DMS 273 (cell line): ENCODE measurements around the gene CCDC57.
"Not testable (repeated sequence)": the region's sequence is repeated elsewhere in the genome, so short reads cannot be mapped to it uniquely, and the experiment has no call there.

Source experiments
- DNase-seq: peaks from one replicate; lab custom pipeline; 2025; ENCODE audit not compliant: unreplicated experiment; lab: John Stamatoyannopoulos, UW

CCDC57 gene, protein sequence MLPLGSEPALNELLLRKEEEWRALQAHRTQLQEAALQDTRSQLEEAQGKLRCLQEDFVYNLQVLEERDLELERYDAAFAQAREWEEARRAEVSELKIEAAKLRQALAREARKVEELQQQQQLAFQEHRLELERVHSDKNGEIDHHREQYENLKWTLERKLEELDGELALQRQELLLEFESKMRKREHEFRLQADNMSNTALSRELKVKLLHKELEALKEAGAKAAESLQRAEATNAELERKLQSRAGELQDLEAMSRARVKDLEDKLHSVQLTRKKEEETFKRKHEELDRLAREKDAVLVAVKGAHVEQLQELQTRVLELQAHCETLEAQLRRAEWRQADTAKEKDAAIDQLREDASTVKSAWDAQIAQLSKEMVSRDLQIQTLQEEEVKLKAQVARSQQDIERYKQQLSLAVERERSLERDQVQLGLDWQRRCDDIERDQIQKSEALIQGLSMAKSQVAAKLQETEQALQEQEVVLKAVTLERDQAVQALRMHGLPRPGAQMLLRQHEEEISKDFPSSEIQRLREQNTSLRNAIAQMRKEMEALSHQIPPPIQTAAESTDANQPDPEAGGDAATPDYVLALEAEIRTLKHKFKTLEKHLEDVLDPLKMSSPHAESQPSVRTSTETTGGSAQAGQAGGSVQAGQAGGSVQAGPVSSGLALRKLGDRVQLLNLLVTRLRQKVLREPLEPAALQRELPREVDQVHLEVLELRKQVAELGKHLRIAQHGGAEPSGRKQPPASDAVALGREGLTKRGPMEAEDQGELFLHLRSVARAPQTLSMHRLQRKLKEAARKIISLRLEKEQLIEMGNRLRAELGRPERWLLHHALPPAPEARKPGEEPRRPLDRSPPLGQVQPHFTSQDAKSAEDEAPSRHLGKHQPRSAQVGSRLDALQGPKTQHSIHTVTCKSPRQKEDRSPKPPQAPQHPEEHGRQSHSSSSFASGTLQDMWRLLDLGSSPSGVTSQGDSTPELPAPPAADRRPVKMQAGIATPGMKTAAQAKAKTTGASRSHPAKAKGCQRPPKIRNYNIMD

DNA sequence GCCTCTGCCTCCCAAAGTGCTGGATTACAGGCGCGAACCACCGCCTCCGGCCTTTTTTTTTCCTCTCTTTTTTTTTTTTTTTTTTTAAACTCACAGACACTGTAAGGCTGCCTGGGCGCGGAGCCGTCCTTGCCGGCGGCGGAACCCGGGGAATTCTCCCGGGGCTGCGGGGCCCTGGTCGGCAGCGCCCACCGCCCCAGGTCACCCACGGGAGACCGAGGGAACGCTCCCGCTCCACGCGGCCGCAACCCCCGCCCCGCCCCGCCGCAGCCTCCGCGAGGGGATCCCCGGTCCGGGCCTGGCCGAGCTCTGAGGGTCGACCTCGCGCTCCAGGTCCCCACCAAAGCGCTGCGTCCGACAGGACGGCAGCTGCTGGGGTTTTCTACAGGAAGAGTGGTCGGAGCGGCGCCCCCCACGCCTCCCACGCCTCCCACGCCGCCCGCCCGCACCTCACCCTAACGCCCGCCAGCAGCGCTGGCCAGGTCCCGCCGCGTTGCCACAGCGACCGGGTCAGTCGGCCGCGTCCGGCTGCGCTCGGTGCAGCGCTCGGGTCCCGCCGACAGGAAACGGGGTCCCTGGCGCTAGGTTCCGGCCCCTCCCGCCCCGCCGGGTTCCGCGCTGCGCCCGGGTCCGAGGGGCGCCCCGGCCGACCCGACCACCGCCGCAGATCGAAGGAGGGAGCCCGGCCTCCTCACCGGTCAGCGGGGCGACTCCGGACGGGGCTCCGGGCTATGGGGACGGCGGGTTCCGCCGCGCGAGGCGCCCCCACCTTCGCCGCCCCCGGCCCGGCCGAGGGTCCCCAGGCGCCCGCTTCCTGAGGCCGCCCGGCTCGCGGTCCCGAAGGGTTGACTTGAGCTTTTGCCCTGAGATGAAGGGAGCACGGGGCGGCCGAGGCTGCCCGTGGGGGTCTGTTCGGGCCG is at the start of gene CCDC57:
TSS of gene CCDC57 (minus strand) at position 512 of the 920 bp plus-strand sequence. CDS start 10,898 bp downstream, outside the sequence.
- peak; percentile 91 for DNase-seq

DNA sequence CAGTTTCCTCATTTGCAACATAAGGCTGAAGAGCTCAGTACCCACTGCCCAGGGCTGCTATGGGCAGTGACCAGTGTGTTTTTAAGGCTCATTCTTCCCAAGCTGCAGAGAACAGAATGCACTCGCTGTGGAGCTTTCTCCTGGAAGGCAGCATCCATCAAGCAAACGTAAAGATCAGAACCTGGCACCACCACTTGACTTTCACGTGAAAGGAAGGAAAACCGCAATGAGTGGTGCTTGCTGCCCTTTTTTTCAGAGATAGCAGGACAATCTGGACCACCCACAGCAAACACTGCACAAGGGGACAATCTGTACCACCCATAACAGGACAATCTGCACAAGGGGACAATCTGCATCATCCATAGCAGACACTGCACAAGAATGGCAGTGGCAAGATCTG is 49.7 kb upstream of the CCDC57 start:
- no peak for DNase-seq

DNA sequence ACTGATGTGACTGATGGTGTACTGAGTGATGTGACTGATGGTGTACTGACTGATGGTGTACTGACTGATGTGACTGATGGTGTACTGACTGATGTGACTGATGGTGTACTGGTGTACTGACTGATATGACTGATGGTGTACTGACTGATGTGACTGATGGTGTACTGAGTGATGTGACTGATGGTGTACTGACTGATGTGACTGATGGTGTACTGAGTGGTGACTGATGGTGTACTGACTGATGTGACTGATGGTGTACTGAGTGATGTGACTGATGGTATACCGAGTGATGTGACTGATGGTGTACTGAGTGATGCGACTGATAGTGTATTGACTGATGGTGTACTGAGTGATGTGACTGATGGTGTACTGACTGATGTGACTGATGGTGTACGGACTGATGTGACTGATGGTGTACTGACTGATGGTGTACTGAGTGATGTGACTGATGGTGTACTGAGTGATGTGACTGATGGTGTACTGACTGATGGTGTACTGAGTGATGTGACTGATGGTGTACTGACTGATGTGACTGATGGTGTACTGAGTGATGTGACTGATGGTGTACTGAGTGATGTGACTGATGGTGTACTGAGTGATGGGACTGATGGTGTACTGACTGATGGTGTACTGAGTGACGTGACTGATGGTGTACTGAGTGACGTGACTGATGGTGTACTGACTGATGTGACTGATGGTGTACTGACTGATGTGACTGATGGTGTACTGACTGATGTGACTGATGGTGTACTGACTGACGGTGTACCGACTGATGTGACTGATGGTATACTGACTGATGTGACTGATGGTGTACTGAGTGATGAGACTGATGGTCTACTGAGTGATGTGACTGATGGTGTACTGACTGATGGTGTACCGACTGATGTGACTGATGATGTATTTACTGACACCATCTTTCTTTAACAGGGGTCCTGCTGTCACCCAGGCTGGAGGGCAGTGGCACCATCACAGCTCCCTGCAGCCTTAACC is 47.6 kb upstream of the CCDC57 start:
- DNase-seq: not testable (repeated sequence)

DNA sequence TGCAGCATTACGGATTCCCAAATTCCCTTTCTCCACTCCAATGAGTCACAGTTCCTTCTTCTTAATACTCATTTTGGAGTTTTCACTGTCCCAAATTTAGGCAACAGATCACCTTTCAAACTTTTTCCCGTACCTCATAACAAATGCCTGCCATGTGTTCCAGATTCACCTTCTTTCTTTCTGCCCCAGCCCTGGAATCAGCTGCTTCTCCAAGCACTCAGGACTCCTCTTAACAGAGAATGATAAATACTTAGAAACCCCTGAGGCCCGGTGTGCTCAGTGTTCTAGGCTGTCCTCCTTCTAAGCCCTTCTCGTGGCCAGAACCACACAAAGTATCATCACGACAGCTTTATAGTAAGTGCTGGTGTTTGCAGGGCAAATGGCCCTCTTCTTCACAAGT is 45.9 kb upstream of the CCDC57 start:
- DNase-seq: no peak

DNA sequence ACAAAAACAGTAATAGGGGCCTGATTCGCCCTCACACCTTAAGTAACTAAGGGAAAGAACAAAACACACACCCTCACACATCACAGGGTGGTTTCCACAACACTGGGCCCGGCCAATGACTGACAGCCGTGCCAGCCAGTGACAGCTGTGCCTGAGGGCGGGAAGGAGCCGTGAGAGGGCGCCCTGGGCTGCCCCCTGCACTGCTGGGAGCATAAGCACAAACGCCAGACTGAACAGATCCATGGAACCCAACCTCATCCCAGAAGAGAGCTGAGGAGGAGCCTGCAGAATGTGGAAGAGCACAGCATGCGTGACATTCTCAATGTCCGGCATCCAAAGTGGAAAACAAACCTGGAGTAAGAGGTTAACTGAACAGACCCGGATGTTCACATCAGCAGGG is 44.8 kb upstream of the CCDC57 start:
- DNase-seq: peak; percentile 76

DNA sequence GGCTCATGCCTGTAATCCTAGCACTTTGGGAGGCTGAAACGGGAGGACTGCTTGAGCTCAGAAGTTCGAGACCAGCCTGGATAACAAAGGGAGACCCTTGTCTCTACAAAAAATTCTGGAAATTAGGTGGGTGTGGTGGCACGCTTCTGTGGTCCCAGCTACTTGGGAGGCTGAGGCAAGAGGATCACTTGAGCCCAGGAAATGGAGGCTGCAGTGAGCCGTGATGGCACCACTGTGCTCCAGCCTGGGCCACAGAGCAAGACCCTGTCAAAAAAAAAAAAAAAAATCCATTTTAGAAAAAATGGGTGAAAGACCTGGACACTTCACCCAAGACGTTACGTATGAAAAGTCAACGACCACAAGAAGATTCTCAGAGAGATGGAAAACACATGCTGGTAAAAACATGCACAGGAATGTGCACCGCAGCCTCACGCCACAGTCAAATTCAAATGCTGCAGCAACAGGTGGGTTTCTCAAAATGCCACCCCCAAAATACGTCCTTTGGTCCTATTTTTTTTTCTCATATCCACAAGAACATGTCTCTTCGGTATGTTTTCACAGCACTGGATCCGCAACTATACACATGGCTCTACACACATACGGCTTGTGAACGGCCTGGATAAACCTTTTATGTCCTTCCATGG is 43.7 kb upstream of the CCDC57 start:
- no peak for DNase-seq

DNA sequence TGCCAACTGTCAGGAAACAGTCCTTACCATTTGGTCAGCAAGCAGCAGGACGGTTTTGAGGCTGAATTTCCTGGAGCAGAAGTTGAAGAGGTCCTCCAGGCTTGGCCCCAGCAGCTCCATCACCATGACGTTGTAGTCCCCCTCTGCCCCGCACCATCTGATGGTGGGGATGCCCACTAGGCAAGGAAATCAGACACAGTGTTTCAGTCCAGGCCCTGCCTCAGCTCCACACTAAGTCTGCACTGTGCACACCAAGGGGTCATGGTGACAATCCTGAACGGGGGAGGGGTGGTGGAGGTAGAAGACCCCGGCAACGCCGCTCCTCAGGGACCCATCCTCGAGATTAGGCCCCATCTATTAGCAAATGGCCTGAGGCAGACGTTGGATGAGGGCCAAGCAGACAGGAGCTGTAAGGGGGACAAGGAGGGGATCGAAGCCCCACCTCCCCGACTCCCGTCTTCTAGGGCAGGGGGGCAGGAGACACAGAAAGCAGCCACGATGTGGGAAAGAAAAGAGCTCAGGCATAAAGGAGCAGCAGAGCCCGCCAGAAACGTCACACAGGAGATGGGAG is 42.8 kb upstream of the CCDC57 start:
- DNase-seq: no peak

DNA sequence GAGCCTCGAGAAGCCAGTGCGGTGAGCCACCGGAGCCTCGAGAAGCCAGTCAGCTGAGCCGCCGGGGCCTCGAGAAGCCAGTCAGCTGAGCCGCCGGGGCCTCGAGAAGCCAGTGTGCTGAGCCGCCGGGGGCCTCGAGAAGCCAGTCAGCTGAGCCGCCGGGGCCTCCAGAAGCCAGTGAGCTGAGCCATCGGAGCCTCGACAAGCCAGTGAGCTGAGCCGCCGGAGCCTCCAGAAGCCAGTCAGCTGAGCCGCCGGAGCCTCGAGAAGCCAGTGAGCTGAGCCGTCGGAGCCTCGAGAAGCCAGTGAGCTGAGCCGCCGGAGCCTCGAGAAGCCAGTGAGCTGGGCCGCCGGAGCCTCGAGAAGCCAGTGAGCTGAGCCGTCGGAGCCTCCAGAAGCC is 42.1 kb upstream of the CCDC57 start:
- not testable (repeated sequence) for DNase-seq

DNA sequence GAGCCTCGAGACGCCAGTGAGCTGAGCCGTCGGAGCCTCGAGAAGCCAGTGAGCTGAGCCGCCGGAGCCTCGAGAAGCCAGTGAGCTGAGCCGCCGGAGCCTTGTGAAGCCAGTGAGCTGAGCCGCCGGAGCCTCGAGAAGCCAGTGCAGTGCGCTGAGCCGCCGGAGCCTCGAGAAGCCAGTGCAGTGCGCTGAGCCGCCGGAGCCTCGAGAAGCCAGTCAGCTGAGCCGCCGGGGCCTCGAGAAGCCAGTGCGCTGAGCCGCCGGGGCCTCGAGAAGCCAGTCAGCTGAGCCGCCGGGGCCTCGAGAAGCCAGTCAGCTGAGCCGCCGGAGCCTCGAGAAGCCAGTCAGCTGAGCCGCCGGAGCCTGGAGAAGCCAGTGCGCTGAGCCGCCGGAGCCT is 41.5 kb upstream of the CCDC57 start:
- not testable (repeated sequence) for DNase-seq

DNA sequence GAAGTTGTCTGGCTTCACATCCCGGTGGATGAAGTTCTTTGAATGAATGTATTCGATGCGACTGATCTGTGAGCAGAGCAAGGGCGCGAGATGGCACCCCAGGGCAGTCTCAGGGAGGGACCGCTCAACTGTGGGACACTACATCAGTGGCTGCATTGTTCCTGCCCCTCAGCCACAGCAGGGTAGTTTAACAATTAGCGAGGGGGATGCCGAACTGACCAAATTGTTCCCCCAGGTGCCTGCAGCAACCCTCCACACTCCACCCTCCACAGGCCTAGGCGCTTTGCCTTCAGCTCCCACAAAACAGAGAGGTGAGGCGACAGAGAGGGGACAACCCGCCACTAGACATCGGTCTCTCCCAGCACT is 40.5 kb upstream of the CCDC57 start:
- no peak for DNase-seq

DNA sequence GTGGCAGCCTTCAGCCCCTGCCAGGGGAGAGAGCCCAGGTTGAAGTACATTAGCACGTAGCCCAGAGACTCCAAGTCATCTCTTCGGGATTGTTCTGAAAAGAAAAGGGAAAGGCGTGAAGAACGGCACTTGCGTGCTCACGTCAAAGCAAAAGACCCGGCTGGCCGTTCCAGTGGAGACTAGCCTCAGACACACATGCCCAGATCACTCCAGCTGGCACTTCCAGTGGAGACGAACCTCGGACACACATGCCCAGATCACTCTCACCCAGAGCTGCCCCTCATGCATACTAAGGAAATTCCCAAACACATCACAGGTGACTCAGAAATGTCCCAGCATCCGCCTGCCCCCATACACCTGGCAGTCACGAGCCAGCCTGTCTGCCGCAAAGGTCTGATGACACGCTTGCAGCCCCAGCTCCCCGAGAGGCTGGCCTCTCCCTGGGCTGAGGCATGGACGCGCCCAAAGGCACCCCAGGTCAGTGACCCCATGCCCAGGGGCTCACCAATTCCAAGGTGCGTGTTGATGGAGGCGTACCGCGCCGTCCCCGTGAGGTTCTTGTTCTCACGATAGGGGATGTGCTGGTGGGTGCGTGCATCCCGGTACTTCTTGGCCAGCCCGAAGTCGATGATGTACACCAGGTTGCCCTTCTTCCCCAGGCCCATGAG is 40.0 kb upstream of the CCDC57 start:
- DNase-seq: no peak

DNA sequence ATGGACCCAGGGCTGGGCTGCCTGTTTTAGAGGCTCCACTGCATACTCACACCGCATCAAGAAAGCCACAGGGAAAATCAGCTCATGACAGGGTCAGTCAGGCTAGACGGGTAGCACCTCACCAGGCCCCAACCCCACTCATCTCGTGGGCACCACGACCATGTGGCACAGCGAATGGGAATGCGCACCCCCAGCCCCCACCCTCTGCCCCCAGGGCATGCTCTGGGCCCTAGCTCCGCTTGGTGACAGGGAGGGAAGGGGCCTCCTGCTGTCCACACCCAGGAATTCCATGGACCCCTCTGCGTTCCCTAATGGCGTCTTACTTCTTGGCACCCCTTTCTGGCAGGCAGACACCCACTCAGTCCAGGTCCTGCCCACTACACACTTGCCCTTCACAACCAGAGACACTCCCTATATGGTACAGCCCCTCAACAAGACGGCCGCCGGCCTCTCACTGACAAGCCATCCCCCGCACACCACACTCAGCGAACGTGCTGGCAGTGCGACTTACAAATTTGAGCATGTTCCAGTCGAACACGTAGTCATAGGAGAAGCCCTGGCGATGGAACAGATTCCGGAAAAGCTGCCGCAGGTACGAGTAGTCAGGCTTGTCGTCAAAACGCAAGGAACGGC is 38.3 kb upstream of the CCDC57 start:
- DNase-seq: no peak

DNA sequence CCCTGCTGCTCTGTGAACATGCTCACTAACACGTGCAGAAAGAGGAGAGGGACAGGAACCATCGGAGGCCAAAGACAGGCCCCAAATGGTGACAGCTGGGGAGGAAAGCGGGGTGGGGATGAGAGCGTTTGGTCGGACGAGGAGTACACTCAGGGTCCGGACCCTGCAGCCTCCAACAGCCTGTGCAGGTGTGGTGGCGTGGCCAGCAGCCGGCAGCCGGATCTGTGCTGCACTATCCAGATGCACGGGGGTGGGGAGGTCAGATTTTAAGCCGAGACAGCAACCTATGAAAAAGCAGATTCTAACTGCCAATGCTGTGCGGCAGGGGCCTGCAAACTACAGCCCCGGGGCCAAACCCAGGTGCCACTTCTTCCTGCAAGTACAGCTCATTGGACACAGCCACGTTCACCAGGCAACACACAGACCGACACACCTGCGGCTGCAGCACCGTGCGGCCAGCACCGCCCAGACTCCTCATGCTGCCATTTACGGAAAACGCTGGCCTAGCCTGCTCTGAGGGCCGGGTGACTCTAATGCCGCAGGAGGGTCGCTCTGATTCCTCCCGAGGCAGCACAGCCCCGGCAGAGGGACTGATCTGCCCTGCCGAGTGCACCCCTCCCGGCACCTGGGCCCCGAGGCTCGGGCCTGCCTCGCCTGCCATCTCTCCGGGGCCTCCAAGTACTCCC is 37.4 kb upstream of the CCDC57 start:
- DNase-seq: no peak

DNA sequence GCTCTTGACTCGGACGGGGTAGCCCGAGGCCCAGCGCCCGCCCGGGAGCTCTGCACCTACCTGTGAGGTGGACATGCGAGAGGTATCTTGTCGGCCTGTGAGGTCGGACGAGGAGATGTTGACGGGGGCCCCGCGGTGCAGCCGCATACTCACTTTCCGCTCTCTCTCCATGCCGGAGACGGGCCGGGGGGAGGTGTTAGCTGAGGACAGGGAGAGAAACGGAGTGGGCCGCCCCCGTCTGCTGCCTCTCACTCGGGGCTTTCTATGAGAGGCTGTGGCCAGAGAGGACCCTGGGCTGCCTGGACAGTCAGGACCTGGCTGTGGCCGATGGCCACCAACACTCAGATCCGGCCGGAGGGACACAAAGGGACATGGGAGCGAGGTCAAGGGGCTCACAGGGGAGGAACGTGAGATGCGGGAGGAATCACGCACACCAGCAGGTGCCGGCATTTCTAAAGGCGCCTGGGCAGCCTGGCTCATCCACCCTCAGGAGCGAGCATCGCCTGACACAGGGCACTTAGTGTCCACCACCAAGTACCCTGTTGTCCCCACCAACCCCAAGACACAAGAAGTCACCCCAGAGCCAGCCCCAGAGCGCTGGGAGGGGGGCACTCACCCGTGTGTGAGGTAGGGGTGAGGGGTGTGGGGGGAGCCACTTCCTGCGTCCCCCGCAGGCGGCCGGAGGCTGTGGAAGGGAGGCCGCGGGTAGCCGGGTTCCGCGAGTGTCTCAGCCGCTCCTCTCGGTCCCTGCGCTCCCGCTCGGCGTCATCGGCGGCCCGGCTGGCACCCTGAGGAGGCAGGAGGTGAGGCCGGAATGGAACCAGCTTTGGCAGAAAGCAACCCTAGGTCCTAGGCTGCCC is 36.4 kb upstream of the CCDC57 start:
- DNase-seq: no peak

DNA sequence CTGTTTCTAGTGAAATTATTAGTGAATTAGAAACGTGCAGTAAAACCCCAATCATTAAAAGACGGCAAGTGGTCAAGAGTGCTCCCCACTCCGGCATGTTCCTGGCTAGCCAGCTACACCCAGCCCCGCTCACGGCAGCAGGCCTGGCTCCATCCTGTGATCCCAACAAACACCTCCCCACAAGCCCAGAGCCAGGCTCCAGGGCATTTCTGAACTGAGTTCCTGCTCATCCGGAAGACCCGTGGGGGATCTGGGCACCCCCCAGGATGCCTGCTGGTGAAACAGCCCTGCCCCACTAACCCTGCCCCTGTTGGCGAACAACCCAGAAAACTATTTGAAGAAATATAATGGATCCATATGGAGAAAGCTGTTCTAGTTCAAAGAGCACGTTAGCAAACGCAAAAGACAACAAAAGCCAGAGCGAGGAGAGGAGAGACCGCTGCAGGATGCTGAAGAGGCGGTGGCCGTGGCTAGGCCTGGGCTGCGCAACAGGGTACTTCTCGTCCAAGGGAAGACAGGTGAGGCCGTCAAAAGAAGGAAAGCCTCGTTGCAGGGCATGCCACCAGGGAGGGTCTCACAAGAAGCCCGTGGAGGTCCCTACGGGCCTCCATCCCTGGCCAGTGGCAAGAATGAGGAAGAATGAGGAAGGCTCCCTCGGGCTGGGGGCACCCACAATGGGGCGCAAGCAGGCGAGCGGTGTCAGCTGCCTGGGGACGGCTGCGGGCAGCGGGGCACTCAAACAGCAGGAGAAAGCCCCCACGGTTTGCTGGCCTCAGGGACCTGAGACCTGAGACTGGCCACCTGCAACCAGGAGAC is 35.4 kb upstream of the CCDC57 start:
- no peak for DNase-seq
